RWPE1 (cell line): Measurements from ENCODE around the gene TBX15.

Source experiments
- CTCF ChIA-PET: fragments of 350-600 bp; sonication (Branson Sonifier 250); formaldehyde crosslinking; extraction: SDS; loops from one replicate; lab custom pipeline; 2021; lab: Yijun Ruan, JAX
- POLR2A ChIA-PET: fragments of 400-600 bp; formaldehyde crosslinking; extraction: SDS; loops from one replicate; lab custom pipeline; 2020; ENCODE audit warnings: antibody characterized with exemption; ENCODE audit not compliant: low non-redundant PET; lab: Yijun Ruan, JAX
- DNase-seq: peaks from one replicate; pipeline ENCODE4 v3.0.0; 2012; ENCODE audit warnings: low spot score
- H3K27ac ChIP-seq: fragments of 450-650 bp; 2 replicates; pipeline ENCODE4 v1.5.1; 2017
- TF ChIP-seq, protein P1 (sequence below): fragments of 450-650 bp; conservative IDR thresholded peaks from 2 replicates; pipeline ENCODE4 v1.5.1; 2017; ENCODE audit warnings: low read depth, mild to moderate bottlenecking

TBX15 gene

GRCh38 chr1:118998171-118998570 is 10.0 kb upstream of the TBX15 start:
- TF ChIP-seq, protein P1, sequence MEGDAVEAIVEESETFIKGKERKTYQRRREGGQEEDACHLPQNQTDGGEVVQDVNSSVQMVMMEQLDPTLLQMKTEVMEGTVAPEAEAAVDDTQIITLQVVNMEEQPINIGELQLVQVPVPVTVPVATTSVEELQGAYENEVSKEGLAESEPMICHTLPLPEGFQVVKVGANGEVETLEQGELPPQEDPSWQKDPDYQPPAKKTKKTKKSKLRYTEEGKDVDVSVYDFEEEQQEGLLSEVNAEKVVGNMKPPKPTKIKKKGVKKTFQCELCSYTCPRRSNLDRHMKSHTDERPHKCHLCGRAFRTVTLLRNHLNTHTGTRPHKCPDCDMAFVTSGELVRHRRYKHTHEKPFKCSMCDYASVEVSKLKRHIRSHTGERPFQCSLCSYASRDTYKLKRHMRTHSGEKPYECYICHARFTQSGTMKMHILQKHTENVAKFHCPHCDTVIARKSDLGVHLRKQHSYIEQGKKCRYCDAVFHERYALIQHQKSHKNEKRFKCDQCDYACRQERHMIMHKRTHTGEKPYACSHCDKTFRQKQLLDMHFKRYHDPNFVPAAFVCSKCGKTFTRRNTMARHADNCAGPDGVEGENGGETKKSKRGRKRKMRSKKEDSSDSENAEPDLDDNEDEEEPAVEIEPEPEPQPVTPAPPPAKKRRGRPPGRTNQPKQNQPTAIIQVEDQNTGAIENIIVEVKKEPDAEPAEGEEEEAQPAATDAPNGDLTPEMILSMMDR = no peak
- CTCF ChIA-PET = no interaction called here

GRCh38 chr1:118997225-118997624 is 9.1 kb upstream of the TBX15 start:
- no peak overlapping the region for H3K27ac ChIP-seq
- TF ChIP-seq, protein P1 = no peak
- ChIA-PET CTCF (no interaction called here), POLR2A (no interaction called here)
- no peak for DNase-seq

More at GRCh38 chr1:118998171-118998570, 10.0 kb upstream of the TBX15 start:
- no peak overlapping the region for H3K27ac ChIP-seq
- no peak for DNase-seq
- POLR2A ChIA-PET = no interaction called here

GRCh38 chr1:118995312-118996016 is 7.3 kb upstream of the TBX15 start:
- ChIA-PET CTCF (interaction anchor here (2.0 kb wide), 1 partner anchor 13 kb away, joined by 4 read pairs; no protein-coding TSS in a partner anchor), POLR2A (no interaction called here)
- DNase-seq = no peak
- H3K27ac ChIP-seq = no peak overlapping the region
- TF ChIP-seq, protein P1 = no peak

DNA sequence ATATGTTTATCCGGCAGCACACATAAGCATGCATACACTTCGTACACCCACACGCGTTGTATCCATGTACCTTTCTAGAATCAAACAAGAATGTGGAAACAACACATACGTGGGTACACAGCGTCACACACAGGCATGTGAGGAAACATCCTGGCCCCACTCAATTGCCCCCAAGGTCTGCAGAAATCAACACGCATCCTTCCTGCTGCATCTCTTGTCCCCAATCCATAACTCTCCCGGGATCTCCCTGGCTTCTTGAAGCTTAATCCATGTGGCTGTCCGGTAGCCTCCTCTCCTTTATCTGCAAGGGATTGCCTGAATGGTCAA is 5.5 kb upstream of the TBX15 start:
- DNase-seq = no peak
- H3K27ac ChIP-seq = no peak overlapping the region
- TF ChIP-seq, protein P1 = no peak
- POLR2A ChIA-PET = no interaction called here
- CTCF ChIA-PET = interaction anchor here (0.6 to 2.0 kb wide), 3 partner anchors 15 to 309 kb away, joined by 3 to 4 read pairs (median 4); no protein-coding TSS in a partner anchor

DNA sequence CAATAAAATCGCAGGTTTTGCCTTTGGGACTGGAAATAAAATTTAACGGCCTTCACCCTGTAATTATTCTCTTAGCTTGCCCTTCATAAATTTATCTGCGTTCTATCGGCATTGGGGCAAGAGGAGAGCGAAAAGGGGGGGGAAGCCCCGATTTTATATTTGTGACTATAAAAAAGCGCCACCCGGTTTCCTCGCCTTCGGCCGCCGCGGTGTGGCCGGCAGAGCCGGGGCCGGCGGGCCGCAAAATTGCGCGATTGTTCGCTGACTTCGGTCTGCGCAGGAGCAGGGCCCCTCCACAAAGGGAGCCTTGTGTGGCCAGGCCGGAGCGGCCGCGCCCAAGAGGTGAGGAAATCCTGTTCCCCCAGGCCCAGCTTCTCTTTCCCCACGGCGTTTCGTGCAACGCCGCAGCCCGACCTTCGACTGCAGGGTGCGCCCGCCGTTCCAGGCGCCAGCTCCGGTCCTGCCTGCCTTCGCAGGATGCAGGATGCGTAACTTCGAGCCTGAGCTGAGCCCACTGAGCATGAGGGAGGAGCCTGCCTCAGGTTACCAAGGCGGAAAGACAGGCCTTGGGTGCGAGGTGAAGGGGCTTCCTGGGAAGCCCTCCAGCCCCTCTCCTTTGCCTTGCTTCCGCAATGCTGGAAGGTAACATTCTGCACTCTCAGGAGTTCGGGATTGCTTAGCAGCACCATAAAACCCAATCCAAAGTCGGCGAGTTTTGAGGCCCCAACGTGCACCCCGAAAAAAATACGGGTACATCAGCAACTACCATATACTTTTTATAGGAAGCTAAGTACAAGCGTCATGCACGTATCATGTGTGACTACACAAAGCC is 4.9 kb upstream of the TBX15 start:
- DNase-seq = no peak
- H3K27ac ChIP-seq = no peak overlapping the region
- TF ChIP-seq, protein P1 = no peak
- CTCF ChIA-PET = interaction anchor here (0.6 to 0.7 kb wide), 3 partner anchors 18 to 308 kb away, joined by 3 to 4 read pairs (median 4); no protein-coding TSS in a partner anchor
- POLR2A ChIA-PET = no interaction called here

GRCh38 chr1:118992237-118992825 is 4.2 kb upstream of the TBX15 start:
- ChIA-PET CTCF (interaction anchor here (0.7 kb wide), 1 partner anchor 17 kb away, joined by 4 read pairs; no protein-coding TSS in a partner anchor), POLR2A (no interaction called here)
- DNase-seq = no peak
- no peak overlapping the region for H3K27ac ChIP-seq
- TF ChIP-seq, protein P1 = no peak
